SK-N-SH treated with all-trans-retinoic acid at 6 μM for 48 hours (cell line): ENCODE results near the gene DNAH8.

ENCODE experiments used
- ARNTL ChIP-seq: fragments of 450-650 bp; formaldehyde crosslinking; IDR thresholded peaks from 2 replicates; pipeline ENCODE4 v1.5.0; 2020; ENCODE audit warnings: low read depth, mild to moderate bottlenecking, moderate library complexity, borderline replicate concordance
- CREB5 ChIP-seq: fragments of 250-450 bp; sonication (Bioruptor Pico); IDR thresholded peaks from 2 replicates; pipeline ENCODE4 v1.5.1; 2020; ENCODE audit warnings: low read depth, mild to moderate bottlenecking, moderate library complexity
- PATZ1 ChIP-seq: fragments of 250-450 bp; sonication (Bioruptor Pico); IDR thresholded peaks from 2 replicates; pipeline ENCODE4 v1.8.0; 2020; ENCODE audit warnings: mild to moderate bottlenecking, moderate library complexity, borderline replicate concordance
- ZFP3 ChIP-seq: fragments of 250-450 bp; sonication (Bioruptor Pico); IDR thresholded peaks from 2 replicates; pipeline ENCODE4 v1.5.0; 2020; ENCODE audit warnings: mild to moderate bottlenecking, moderate library complexity
- ZNF8 ChIP-seq: fragments of 450-650 bp; formaldehyde crosslinking; IDR thresholded peaks from 2 replicates; pipeline ENCODE4 v1.5.0; 2020; ENCODE audit warnings: mild to moderate bottlenecking, moderate library complexity

GRCh38 chr6:38906582-38906981, 191.5 kb downstream of the DNAH8 start:
- TF ChIP-seq PATZ1 = no peak
- no peak for TF ChIP-seq CREB5 (CRISPR knock-in tag)
- no peak for TF ChIP-seq ZNF8 (CRISPR knock-in tag)
- TF ChIP-seq ZFP3 (CRISPR knock-in tag) = no peak
- no peak for TF ChIP-seq ARNTL (CRISPR knock-in tag)
